HL-60 (cell line): ENCODE measurements around the gene TTC21A.

Experiments used
- CTCF ChIP-seq: IDR thresholded peaks from one replicate; pipeline ENCODE4 v1.5.1; 2011; ENCODE audit warnings: low read length, control low read depth, inconsistent platforms; ENCODE audit not compliant: insufficient read depth
- GABPA ChIP-seq: IDR thresholded peaks from 2 replicates; pipeline ENCODE4 v1.6.1; 2012; ENCODE audit warnings: low read depth
- POLR2AphosphoS5 ChIP-seq: IDR thresholded peaks from 2 replicates; pipeline ENCODE4 v1.6.1; 2012; ENCODE audit warnings: low read depth
- SPI1 ChIP-seq: IDR thresholded peaks from 2 replicates; pipeline ENCODE4 v1.6.1; 2012; ENCODE audit warnings: low read depth, mild to moderate bottlenecking, borderline replicate concordance

- TF ChIP-seq CTCF (no peak), POLR2AphosphoS5 (no peak), GABPA (no peak), SPI1 (no peak)
Measured at GRCh38 chr3:39170461-39170860, 63.0 kb downstream of the TTC21A start.
